GM12878 (cell line): ENCODE data around the gene PRKG1.

Source experiments
- CREB1 ChIP-seq: IDR thresholded peaks from 2 replicates; pipeline ENCODE4 v1.6.1; 2012; ENCODE audit warnings: low read depth, mild to moderate bottlenecking, inconsistent platforms
- EZH2 ChIP-seq: IDR thresholded peaks from 2 replicates; pipeline ENCODE4 v1.6.1; 2012; ENCODE audit warnings: low read depth, mild to moderate bottlenecking, control low read depth, inconsistent platforms, low read length, borderline replicate concordance; ENCODE audit not compliant: control insufficient read depth
- JUNB ChIP-seq: IDR thresholded peaks from 2 replicates; pipeline ENCODE4 v1.6.1; 2016; ENCODE audit warnings: antibody characterized with exemption, mild to moderate bottlenecking
- NBN ChIP-seq: fragments of 450-650 bp; IDR thresholded peaks from 2 replicates; pipeline ENCODE4 v1.6.1; 2016
- POLR2A ChIP-seq: IDR thresholded peaks from 2 replicates; pipeline ENCODE4 v1.6.1; 2011; ENCODE audit warnings: low read depth, mild to moderate bottlenecking, low read length
- POLR2AphosphoS5 ChIP-seq: IDR thresholded peaks from 2 replicates; pipeline ENCODE4 v1.6.1; 2011; ENCODE audit warnings: mild to moderate bottlenecking, low read length, inconsistent platforms
- TF ChIP-seq, protein P1 (sequence below): fragments of 450-650 bp; formaldehyde crosslinking; IDR thresholded peaks from 2 replicates; pipeline ENCODE4 v1.4.0; 2020; ENCODE audit warnings: mild to moderate bottlenecking, moderate library complexity
- TF ChIP-seq, protein P2 (sequence below), 3 experiments: IDR thresholded peaks in 2 of 3; conservative IDR thresholded peaks in 1 of 3; 2 replicates each; pipeline ENCODE4 v1.5.1; 2011; ENCODE audit warnings: low read depth in 3 of 3, low read length in 3 of 3, mild to moderate bottlenecking in 3 of 3, control low read depth in 2 of 3, moderate library complexity in 2 of 3, inconsistent platforms in 1 of 3, mixed read lengths in 1 of 3; ENCODE audit not compliant: control insufficient read depth in 2 of 3, insufficient read depth in 1 of 3; ENCODE audit errors: extremely low read depth in 1 of 3
- TF ChIP-seq, protein P3 (sequence below): fragments of 450-650 bp; IDR thresholded peaks from 2 replicates; pipeline ENCODE4 v1.6.1; 2016; ENCODE audit warnings: mild to moderate bottlenecking
- TF ChIP-seq, protein P4 (sequence below): IDR thresholded peaks from 2 replicates; pipeline ENCODE4 v1.6.1; 2012; ENCODE audit warnings: low read depth, low read length, improper control_type of control experiment

GRCh38 chr10:52239771-52240170 lies 1165.5 kb downstream of the PRKG1 start:
- TF ChIP-seq POLR2A, result no peak
- TF ChIP-seq, protein P1, sequence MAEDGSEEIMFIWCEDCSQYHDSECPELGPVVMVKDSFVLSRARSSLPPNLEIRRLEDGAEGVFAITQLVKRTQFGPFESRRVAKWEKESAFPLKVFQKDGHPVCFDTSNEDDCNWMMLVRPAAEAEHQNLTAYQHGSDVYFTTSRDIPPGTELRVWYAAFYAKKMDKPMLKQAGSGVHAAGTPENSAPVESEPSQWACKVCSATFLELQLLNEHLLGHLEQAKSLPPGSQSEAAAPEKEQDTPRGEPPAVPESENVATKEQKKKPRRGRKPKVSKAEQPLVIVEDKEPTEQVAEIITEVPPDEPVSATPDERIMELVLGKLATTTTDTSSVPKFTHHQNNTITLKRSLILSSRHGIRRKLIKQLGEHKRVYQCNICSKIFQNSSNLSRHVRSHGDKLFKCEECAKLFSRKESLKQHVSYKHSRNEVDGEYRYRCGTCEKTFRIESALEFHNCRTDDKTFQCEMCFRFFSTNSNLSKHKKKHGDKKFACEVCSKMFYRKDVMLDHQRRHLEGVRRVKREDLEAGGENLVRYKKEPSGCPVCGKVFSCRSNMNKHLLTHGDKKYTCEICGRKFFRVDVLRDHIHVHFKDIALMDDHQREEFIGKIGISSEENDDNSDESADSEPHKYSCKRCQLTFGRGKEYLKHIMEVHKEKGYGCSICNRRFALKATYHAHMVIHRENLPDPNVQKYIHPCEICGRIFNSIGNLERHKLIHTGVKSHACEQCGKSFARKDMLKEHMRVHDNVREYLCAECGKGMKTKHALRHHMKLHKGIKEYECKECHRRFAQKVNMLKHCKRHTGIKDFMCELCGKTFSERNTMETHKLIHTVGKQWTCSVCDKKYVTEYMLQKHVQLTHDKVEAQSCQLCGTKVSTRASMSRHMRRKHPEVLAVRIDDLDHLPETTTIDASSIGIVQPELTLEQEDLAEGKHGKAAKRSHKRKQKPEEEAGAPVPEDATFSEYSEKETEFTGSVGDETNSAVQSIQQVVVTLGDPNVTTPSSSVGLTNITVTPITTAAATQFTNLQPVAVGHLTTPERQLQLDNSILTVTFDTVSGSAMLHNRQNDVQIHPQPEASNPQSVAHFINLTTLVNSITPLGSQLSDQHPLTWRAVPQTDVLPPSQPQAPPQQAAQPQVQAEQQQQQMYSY (CRISPR knock-in tag), result no peak
- no peak for TF ChIP-seq CREB1
- TF ChIP-seq, protein P2, sequence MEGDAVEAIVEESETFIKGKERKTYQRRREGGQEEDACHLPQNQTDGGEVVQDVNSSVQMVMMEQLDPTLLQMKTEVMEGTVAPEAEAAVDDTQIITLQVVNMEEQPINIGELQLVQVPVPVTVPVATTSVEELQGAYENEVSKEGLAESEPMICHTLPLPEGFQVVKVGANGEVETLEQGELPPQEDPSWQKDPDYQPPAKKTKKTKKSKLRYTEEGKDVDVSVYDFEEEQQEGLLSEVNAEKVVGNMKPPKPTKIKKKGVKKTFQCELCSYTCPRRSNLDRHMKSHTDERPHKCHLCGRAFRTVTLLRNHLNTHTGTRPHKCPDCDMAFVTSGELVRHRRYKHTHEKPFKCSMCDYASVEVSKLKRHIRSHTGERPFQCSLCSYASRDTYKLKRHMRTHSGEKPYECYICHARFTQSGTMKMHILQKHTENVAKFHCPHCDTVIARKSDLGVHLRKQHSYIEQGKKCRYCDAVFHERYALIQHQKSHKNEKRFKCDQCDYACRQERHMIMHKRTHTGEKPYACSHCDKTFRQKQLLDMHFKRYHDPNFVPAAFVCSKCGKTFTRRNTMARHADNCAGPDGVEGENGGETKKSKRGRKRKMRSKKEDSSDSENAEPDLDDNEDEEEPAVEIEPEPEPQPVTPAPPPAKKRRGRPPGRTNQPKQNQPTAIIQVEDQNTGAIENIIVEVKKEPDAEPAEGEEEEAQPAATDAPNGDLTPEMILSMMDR (IDR thresholded peaks at IDR 0.05 in 2 of 3, conservative IDR thresholded peaks at IDR 0.05 in 1 of 3; ENCODE audit: control insufficient read depth in 2 of 3, extremely low read depth in 1 of 3, insufficient read depth in 1 of 3, low read depth in 3 of 3, low read length in 3 of 3), result no peak
- no peak for TF ChIP-seq NBN
- TF ChIP-seq, protein P3, sequence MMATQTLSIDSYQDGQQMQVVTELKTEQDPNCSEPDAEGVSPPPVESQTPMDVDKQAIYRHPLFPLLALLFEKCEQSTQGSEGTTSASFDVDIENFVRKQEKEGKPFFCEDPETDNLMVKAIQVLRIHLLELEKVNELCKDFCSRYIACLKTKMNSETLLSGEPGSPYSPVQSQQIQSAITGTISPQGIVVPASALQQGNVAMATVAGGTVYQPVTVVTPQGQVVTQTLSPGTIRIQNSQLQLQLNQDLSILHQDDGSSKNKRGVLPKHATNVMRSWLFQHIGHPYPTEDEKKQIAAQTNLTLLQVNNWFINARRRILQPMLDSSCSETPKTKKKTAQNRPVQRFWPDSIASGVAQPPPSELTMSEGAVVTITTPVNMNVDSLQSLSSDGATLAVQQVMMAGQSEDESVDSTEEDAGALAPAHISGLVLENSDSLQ, result no peak
- TF ChIP-seq, protein P4, sequence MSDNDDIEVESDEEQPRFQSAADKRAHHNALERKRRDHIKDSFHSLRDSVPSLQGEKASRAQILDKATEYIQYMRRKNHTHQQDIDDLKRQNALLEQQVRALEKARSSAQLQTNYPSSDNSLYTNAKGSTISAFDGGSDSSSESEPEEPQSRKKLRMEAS, result no peak
- no peak for TF ChIP-seq POLR2AphosphoS5
- no peak for TF ChIP-seq EZH2
- TF ChIP-seq JUNB, result no peak
